Tibial nerve (tissue), 4 donors: ENCODE measurements around the gene FAM170B.

Experiments used
- EP300 ChIP-seq, 2 donors: sonication (generic); formaldehyde crosslinking; IDR thresholded peaks; one replicate each; pipeline ENCODE4 v1.6.1; 2017; ENCODE audit warnings: antibody characterized with exemption in 2 of 2, mild to moderate bottlenecking in 1 of 2
- POLR2A ChIP-seq, 2 donors: fragments of 450-650 bp; IDR thresholded peaks; one replicate each; pipeline ENCODE4 v1.6.1; 2017; ENCODE audit warnings: antibody characterized with exemption in 2 of 2, mild to moderate bottlenecking in 2 of 2, moderate library complexity in 2 of 2
- TF ChIP-seq, protein P1 (sequence below), 5 experiments: fragments of 200-600 bp in 3 of 5; fragments of 450-650 bp in 2 of 5; sonication (generic) in 3 of 5; IDR thresholded peaks; one replicate each; pipeline ENCODE4 v1.5.1; 2016 to 2019; ENCODE audit warnings: antibody characterized with exemption in 5 of 5, mild to moderate bottlenecking in 3 of 5, moderate library complexity in 2 of 5

DNA sequence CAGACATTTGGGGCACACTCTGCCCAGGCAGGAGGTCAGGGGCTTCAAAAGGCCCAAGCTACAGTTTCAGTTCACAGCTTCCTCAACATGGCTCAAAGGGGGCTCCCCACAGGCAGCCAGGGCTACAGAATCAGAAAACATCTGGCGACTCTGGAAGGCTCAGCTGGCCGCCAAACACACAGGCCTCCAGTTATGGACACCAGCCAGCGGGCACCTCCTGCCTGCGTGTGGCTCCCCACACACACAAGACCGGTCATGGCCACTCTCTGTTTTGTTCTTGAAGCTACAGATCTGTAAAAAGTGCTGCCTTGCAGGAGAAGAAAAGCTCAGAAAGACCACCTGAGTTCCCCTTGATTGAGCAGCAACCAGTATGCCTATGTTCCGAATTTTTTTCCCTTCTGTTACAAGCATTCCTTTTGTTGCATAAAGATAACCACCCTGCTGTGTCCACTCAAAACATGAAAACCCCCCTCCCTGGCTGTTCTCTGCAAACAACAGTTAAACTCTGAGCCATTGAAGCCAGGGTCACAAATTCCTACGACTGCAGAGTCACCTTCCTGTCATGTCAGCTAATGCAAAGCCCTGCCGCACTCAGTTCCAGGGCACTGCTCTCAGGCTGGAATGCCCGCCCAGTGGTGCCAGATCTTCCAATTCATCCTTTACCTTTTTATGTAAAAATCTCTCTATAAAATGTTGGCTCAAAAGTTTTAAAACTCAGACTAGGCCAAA lies 52.1 kb downstream of the FAM170B start:
- TF ChIP-seq, protein P1, sequence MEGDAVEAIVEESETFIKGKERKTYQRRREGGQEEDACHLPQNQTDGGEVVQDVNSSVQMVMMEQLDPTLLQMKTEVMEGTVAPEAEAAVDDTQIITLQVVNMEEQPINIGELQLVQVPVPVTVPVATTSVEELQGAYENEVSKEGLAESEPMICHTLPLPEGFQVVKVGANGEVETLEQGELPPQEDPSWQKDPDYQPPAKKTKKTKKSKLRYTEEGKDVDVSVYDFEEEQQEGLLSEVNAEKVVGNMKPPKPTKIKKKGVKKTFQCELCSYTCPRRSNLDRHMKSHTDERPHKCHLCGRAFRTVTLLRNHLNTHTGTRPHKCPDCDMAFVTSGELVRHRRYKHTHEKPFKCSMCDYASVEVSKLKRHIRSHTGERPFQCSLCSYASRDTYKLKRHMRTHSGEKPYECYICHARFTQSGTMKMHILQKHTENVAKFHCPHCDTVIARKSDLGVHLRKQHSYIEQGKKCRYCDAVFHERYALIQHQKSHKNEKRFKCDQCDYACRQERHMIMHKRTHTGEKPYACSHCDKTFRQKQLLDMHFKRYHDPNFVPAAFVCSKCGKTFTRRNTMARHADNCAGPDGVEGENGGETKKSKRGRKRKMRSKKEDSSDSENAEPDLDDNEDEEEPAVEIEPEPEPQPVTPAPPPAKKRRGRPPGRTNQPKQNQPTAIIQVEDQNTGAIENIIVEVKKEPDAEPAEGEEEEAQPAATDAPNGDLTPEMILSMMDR (IDR thresholded peaks at IDR 0.05): no peak
- TF ChIP-seq POLR2A (IDR thresholded peaks at IDR 0.05) (no peak), EP300 (IDR thresholded peaks at IDR 0.05) (no peak)
